ENCODE measurements around the gene PTPDC1. TPM values are rescaled to one million over a fixed set of nuclear protein-coding genes. Genes with fewer than 3 reads are reported as not detected.

PTPDC1 gene
- total and polyA plus RNA-seq, 2 donors (not counting 1 experiment from before 2014, with no cell fraction given), result 3.7 to 9.8 TPM

DNA sequence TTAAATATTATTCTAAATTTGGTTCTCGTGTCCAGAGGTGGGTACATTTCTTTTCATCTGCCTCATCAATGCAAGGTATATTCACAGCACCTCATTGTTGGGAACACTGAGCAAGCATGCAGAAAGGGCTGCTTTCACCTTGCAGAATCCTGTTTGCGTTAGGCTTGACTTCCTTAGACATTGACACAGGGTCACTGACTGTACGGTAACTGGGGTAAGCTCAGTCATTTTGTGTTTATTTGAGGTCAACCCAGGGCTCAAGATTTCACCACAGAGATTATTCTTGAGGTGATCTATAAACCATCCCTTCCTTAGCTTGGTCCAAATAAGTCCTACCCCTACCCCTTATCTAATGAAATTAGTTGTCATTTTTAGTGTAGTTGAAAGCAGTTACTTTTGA lies 1.7 kb upstream of the PTPDC1 start:
- H3K36me3 ChIP-seq (replicated peaks in 1 of 2; ENCODE audit: control extremely low read depth in 1 of 2, control insufficient read depth in 1 of 2, extremely low read depth in 1 of 2, insufficient read depth in 2 of 2, low read length in 1 of 2), result no peaks in the 10 kb centered on the region
- no peaks in the 10 kb centered on the region for H4K20me1 ChIP-seq (ENCODE audit: control insufficient read depth, insufficient read depth, low read length, poor library complexity, severe bottlenecking)
- TF ChIP-seq, protein P1, sequence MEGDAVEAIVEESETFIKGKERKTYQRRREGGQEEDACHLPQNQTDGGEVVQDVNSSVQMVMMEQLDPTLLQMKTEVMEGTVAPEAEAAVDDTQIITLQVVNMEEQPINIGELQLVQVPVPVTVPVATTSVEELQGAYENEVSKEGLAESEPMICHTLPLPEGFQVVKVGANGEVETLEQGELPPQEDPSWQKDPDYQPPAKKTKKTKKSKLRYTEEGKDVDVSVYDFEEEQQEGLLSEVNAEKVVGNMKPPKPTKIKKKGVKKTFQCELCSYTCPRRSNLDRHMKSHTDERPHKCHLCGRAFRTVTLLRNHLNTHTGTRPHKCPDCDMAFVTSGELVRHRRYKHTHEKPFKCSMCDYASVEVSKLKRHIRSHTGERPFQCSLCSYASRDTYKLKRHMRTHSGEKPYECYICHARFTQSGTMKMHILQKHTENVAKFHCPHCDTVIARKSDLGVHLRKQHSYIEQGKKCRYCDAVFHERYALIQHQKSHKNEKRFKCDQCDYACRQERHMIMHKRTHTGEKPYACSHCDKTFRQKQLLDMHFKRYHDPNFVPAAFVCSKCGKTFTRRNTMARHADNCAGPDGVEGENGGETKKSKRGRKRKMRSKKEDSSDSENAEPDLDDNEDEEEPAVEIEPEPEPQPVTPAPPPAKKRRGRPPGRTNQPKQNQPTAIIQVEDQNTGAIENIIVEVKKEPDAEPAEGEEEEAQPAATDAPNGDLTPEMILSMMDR (IDR thresholded peaks at IDR 0.05), result no peak
- no peak for TF ChIP-seq EZH2 (IDR thresholded peaks at IDR 0.05; ENCODE audit: borderline replicate concordance, insufficient read depth, low read depth, low read length, poor library complexity, severe bottlenecking)
- no peak overlapping the region for H3K27ac ChIP-seq (ENCODE audit: low read length in 2 of 2)
- Mint-ChIP-seq H3K9me3 (ENCODE audit: insufficient read depth) (no peaks in the 10 kb centered on the region), H3K27ac (no peak overlapping the region), H3K27me3 (no peaks in the 10 kb centered on the region), H3K4me3 (no peak overlapping the region), H3K4me1 (no peaks in the 10 kb centered on the region)
- H3K4me2 ChIP-seq (replicated peaks; ENCODE audit: low read depth, low read length, poor library complexity, severe bottlenecking), result no peak overlapping the region
- H3K27me3 ChIP-seq (replicated peaks in 1 of 4; ENCODE audit: control extremely low read depth in 1 of 4, control insufficient read depth in 3 of 4, insufficient read depth in 4 of 4, low read length in 3 of 4), result no peaks in the 10 kb centered on the region
- no peaks in the 10 kb centered on the region for H3K4me1 ChIP-seq (ENCODE audit: control insufficient read depth in 2 of 2, insufficient read depth in 2 of 2, low read length in 2 of 2)
- no peaks in the 10 kb centered on the region for H3K79me2 ChIP-seq (ENCODE audit: control insufficient read depth, insufficient read depth, low read length)
- no peak overlapping the region for H3K4me3 ChIP-seq (ENCODE audit: control extremely low read depth in 1 of 5, extremely low read depth in 1 of 5, insufficient read depth in 1 of 5, low read depth in 2 of 5, low read length in 4 of 5)
- 83% methylated on average over 1 of the region's 3 CpGs for WGBS (ENCODE audit: insufficient coverage)
- ATAC-seq (ENCODE audit: low read depth) (no peak), DNase-seq (no peak)
- ChIA-PET POLR2A (no interaction called here), CTCF (interaction anchor here (1.0 kb wide), 1 partner anchor 17 kb away, joined by 4 read pairs; no protein-coding TSS in a partner anchor)
- H2AFZ ChIP-seq (ENCODE audit: insufficient read depth, low read depth, low read length, poor library complexity, severe bottlenecking), result no peak overlapping the region
- no peak overlapping the region for H3K9ac ChIP-seq (ENCODE audit: low read length)
- H3K9me3 ChIP-seq (ENCODE audit: control extremely low read depth in 1 of 3, control insufficient read depth in 2 of 3, insufficient read depth in 1 of 3, low read length in 2 of 3), result no peaks in the 10 kb centered on the region
- intact Hi-C loops (cut with micrococcal nuclease), result no loop called here

DNA sequence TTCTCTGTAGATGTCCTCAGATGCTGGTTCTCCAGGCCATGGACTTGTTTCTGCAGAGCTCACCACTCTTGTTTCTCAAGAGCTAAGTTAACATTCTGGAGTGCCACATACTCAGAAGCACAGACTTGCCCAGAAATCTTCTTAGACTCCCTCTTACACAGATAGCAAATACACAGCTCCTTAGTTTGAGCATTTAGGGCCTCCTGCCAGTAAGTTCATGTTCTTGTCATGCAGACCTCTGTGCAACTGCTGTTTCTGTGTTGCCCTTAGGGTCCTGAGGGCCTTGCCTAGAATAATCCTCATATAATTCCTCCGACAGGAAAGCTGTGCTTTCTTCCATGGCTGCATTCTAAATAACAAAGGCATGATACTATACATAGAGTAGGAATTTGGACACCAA lies 1.3 kb upstream of the PTPDC1 start:
- H3K4me1 Mint-ChIP-seq, result no peaks in the 10 kb centered on the region
- intact Hi-C loops (cut with micrococcal nuclease), result no loop called here
- no peak overlapping the region for H2AFZ ChIP-seq (ENCODE audit: insufficient read depth, low read depth, low read length, poor library complexity, severe bottlenecking)
- WGBS (ENCODE audit: insufficient coverage), result 100% methylated on average over 1 of the region's 1 CpG
- CTCF ChIA-PET, result interaction anchor here (1.0 kb wide), 1 partner anchor 17 kb away, joined by 4 read pairs; no protein-coding TSS in a partner anchor
- H3K9ac ChIP-seq (ENCODE audit: low read length), result no peak overlapping the region
- no peak overlapping the region for H3K27ac ChIP-seq (ENCODE audit: low read length in 2 of 2)
- no peaks in the 10 kb centered on the region for H3K36me3 ChIP-seq (replicated peaks in 1 of 2; ENCODE audit: control extremely low read depth in 1 of 2, control insufficient read depth in 1 of 2, extremely low read depth in 1 of 2, insufficient read depth in 2 of 2, low read length in 1 of 2)
- no peaks in the 10 kb centered on the region for H3K9me3 Mint-ChIP-seq (ENCODE audit: insufficient read depth)
- H3K9me3 ChIP-seq (ENCODE audit: control extremely low read depth in 1 of 3, control insufficient read depth in 2 of 3, insufficient read depth in 1 of 3, low read length in 2 of 3), result no peaks in the 10 kb centered on the region
- no peaks in the 10 kb centered on the region for H3K27me3 ChIP-seq (replicated peaks in 1 of 4; ENCODE audit: control extremely low read depth in 1 of 4, control insufficient read depth in 3 of 4, insufficient read depth in 4 of 4, low read length in 3 of 4)
- no peaks in the 10 kb centered on the region for H3K27me3 Mint-ChIP-seq
- ATAC-seq (ENCODE audit: low read depth) (no peak), DNase-seq (no peak)
- no peaks in the 10 kb centered on the region for H3K4me1 ChIP-seq (ENCODE audit: control insufficient read depth in 2 of 2, insufficient read depth in 2 of 2, low read length in 2 of 2)
- H3K79me2 ChIP-seq (ENCODE audit: control insufficient read depth, insufficient read depth, low read length), result no peaks in the 10 kb centered on the region
- H3K27ac Mint-ChIP-seq, result no peak overlapping the region
- POLR2A ChIA-PET, result no interaction called here
- H3K4me2 ChIP-seq (replicated peaks; ENCODE audit: low read depth, low read length, poor library complexity, severe bottlenecking), result no peak overlapping the region
- H3K4me3 ChIP-seq (ENCODE audit: control extremely low read depth in 1 of 5, extremely low read depth in 1 of 5, insufficient read depth in 1 of 5, low read depth in 2 of 5, low read length in 4 of 5), result no peak overlapping the region
- TF ChIP-seq, protein P1 (IDR thresholded peaks at IDR 0.05), result no peak
- TF ChIP-seq EZH2 (IDR thresholded peaks at IDR 0.05; ENCODE audit: borderline replicate concordance, insufficient read depth, low read depth, low read length, poor library complexity, severe bottlenecking), result no peak
- H3K4me3 Mint-ChIP-seq, result no peak overlapping the region
- H4K20me1 ChIP-seq (ENCODE audit: control insufficient read depth, insufficient read depth, low read length, poor library complexity, severe bottlenecking), result no peaks in the 10 kb centered on the region
